HG03135 (cell line): Measurements from ENCODE around the gene ADGRG3.

ENCODE experiments used
- ATAC-seq: cut with Tn5 transposase; IDR thresholded peaks from one replicate; pipeline ENCODE4 v1.9.1; 2021; ENCODE audit warnings: mild to moderate bottlenecking, moderate library complexity; ENCODE audit not compliant: unreplicated experiment

ADGRG3 gene

DNA sequence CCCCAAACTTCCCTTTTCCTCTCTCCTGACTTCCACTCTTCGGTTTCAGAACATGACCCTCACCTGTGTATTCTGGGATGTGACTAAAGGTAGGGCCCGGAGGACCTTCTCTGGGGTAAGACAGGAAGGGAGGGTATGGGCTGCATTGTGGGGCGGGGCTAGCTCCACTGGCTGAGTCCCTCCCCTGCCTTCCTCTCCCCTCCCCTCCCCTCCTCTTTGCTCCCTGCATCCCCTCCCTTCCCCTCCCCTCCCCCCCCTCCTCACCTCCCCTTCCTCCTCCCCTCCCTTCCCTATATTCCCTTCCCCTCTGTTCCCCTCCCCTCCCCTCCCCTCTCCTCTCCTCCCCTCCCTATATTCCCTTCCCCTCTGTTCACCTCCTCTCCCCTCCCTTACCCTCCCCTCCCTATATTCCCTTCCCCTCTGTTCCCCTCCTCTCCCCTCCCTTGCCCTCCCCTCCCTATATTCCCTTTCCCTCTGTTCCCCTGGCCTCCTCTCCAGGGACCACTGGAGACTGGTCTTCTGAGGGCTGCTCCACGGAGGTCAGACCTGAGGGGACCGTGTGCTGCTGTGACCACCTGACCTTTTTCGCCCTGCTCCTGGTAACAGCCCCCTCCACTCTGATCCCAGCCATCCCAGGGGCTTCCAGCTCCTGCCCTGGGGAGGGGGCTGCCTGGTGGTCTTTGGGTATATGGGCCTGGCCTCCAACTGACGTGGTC, 11.8 kb downstream of the ADGRG3 start:
- ATAC-seq, result no peak

DNA sequence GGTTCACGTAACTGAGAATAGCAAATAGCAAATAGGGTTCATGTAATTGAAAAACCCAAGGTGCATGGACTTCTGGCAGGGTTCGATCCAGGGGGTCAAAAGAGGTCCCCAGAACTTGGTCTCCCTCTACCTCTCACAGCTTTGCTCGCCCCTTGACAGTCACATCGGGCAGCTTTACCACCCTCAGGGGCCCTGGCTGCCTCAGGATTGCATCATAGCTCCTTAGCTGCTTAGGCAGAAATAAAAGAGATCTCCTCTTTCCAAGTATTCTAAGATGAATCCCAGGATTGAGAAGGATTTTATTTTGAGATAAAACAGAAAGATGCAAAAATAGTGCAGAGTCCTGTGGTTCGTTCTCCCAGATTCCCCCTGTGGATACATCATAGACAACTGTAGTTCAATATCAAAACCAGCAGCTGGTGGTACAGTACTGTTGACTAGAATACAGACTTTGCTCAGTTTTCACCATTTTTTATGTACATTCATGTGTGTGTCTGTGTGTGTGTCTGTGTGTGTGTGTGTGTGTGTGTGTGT, 12.8 kb downstream of the ADGRG3 start:
- ATAC-seq, result no peak

DNA sequence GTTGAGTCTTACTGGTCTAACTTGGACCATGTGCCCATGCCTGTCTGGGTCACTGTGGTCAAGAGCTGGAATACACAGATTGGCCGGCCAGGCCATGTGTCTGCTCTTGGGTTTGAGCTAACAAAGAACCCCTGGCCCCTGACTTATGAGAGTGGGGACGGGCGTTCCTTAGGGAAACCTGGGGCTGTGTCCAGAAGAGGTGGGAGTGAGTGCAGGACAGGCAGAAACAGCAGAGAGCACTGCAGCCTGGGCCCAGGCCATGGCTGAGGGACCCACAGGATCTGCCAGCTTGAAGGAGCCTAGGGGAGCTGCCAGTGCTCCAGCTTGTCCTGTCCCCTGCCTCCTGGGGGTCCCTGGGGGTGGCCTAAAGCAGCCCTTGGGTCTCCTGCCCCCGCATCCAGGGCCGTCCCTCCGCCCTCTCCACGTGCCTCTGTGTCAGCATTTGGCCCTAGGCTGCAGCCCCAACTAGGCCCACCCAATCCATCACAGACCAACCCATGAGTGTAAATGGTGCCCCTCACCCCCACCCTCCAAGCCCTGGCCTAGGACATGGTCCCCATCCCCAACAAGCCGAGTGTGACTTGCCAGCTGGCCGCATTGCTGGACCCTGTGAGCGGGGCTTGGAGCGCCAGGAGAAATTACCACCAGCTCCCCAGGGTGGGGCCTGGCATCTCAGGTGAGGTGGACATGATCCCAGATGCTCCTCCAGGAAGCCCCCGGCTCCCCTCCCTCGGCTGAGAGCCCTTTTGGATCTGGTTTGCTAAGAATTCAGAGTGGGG, 14.0 kb downstream of the ADGRG3 start:
- ATAC-seq, result no peak

DNA sequence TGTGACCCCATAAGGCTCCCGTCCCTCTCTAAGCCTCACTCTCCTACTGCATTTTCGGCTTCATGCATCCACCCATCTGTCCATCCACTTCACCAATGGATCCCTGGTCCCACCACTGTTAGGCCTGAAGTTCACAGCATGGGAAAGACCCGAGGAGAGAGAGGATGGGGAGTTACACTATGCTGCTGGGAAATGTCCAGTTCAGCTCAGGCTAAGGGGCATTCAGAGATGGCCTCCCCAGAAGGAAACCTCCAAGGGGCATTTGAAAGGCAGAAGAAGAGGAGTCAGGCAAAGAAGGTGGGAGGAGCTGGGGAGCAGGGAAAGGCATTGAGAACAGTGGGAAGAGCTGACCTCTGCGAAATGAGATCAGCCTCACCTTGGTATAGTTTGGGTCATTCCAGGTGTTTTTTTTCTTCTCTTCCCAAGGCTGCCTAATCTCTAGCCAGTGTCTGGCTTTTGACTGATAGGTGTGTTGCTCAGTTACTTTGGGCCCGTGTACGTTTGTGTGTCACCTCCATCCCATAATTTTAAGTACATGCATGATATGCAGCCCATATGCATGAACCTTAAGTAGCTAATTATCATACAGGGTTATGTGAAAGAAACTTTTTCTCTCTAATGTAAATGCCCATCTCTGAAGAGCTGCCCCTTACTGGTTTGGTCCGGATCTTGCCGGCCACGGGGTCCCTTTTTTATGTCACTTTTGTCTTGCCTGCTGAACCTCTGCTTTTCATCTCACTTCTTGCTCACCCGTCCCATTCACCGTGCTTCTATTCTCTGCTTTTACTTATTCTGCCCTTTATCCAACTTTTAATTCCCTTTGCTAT, 14.9 kb downstream of the ADGRG3 start:
- ATAC-seq, result no peak

GRCh38 chr16:57683636-57684545, 15.8 kb downstream of the ADGRG3 start:
- no peak for ATAC-seq

- ATAC-seq, result no peak
These were observed 16.7 kb downstream of the ADGRG3 start for GRCh38 chr16:57684626-57685358.

- ATAC-seq, result no peak
These were observed 17.5 kb downstream of the ADGRG3 start for GRCh38 chr16:57685633-57686032.

- no peak for ATAC-seq
These were observed 18.5 kb downstream of the ADGRG3 start for GRCh38 chr16:57686577-57686976.

- no peak for ATAC-seq
These were observed 19.3 kb downstream of the ADGRG3 start for GRCh38 chr16:57687363-57687929.

- ATAC-seq, result no peak
These were observed 20.4 kb downstream of the ADGRG3 start for GRCh38 chr16:57688487-57688986.

GRCh38 chr16:57688987-57689761, 21.1 kb downstream of the ADGRG3 start:
- no peak for ATAC-seq

DNA sequence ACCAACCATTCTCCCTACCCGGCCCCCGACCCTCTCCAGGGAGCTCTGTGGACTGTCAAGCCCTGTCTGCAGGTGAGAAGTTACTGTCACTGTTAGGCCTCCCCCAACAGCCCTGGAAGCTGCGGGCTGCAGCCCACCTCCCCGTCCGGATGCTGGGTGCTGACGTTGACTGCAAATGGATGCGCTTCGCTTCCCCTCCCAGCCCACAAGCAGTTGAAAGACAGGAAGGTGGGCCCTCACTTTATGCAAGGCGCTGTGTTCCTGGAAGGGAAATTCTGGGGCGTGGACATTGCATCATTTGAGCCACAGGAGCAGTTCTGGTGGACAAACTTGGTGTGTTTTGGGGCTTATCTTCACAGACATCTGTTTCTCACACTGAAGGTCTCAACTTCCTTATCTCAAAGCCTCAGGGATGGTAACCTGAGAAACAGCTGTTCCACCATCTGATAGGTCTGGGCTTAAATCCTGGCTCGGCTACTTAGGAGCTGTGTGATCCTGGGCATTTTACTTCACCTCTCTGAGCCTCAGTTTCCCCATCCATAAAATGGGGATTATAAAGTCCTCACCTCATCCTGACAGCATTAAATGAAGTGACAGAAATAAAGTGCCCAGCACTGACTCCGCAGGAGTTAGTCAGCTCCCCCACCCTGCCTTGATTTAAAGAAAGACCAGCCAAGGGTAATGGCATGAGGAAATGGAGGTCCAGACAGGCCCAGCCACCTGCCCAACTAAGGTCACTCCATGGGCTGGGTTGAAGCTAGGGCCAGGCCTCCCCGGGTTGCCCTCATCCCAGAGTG, 21.9 kb downstream of the ADGRG3 start:
- peak; percentile 55 for ATAC-seq

GRCh38 chr16:57690782-57691471, 22.8 kb downstream of the ADGRG3 start:
- ATAC-seq, result no peak

DNA sequence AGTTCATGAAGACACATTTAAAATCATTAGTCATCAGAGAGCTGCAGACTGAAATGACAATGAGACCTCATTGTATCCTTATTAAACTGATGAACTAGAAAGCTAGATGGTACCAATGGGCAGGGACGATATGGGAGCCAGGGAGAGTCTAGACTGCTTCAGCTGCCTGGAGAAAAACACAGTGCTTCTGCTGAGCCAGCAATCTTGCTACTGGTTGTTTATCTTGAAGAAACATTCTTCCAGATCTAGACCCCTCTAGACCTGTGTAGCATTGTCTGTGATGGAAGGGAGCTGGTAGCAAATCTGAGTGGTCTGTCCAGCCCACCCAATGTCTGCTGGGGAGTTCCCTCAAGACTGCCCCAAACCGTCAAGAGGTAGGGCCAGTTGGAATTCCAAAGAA, 24.5 kb downstream of the ADGRG3 start:
- no peak for ATAC-seq

- ATAC-seq, result no peak
These were observed 25.4 kb downstream of the ADGRG3 start for GRCh38 chr16:57693550-57693949.

DNA sequence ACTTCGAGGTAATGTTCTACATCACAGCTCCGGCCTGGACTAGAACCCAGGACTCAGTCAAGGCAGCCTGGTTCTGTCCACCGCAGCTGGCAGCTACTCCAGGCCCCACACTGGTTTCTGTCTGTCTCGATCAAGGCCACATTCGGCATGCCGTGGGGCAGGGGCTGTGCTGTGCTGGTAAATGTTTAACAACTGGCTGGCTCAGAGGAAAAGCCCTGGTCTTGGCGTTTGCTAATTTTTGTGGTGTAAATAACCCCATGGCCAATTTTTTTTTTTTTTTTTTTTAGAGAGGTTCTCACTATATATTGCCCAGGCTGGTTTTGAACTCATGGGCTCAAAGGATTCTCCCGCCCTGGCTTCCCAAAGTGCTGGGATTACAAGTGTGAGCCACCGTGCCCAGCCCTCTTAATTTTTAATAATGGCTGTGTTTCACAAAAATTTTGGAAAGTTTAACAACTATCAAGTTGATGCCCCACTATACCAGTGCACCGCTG, 26.2 kb downstream of the ADGRG3 start:
- ATAC-seq, result no peak
